IMR-90 (cell line): Measurements from ENCODE around the gene IFIT1B. TPM values are rescaled to one million over a fixed set of nuclear protein-coding genes. Genes with fewer than 3 reads are reported as not detected.

Experiments
- ATAC-seq: fragments of 200-7000 bp; cut with Tn5 transposase; 2 replicates; pipeline ENCODE4 v1.9.1; 2020; ENCODE audit warnings: low read depth, mild to moderate bottlenecking, moderate library complexity
- BruUV-seq: library from RNA; stranded (reverse); fragments of 400-500 nt; replicated peaks from 2 replicates; lab custom pipeline; 2021; lab: Mats Ljungman, UMichigan
- CTCF ChIA-PET: fragments of 300-600 bp; formaldehyde crosslinking; extraction: SDS; loops from one replicate; lab custom pipeline; 2021; ENCODE audit warnings: antibody characterized with exemption; lab: Yijun Ruan, JAX
- POLR2A ChIA-PET: fragments of 300-600 bp; sonication (Branson Sonifier 250); formaldehyde crosslinking; loops from one replicate; lab custom pipeline; 2022; ENCODE audit warnings: antibody characterized with exemption; ENCODE audit not compliant: unreplicated experiment; lab: Charles Lee
- DNase-seq: peaks from one replicate; pipeline ENCODE4 v3.0.0; 2013
- H2AFZ ChIP-seq: replicated peaks from 2 replicates; pipeline ENCODE3; 2013; ENCODE audit warnings: low read length, mild to moderate bottlenecking; ENCODE audit not compliant: poor library complexity
- H2AK5ac ChIP-seq: 2 replicates; pipeline ENCODE4 v1.6.1; 2013; ENCODE audit warnings: low read depth, low read length, inconsistent platforms
- H2AK9ac ChIP-seq: replicated peaks from 2 replicates; pipeline ENCODE3; 2013; ENCODE audit warnings: mild to moderate bottlenecking, low read depth, low read length, moderate library complexity; ENCODE audit not compliant: poor library complexity
- H2BK120ac ChIP-seq: 2 replicates; pipeline ENCODE4 v1.6.1; 2013; ENCODE audit warnings: low read depth, low read length, inconsistent platforms
- H2BK15ac ChIP-seq: 3 replicates; pipeline ENCODE4 v1.6.1; 2013; ENCODE audit warnings: low read depth, low read length, inconsistent platforms
- H2BK20ac ChIP-seq: 2 replicates; pipeline ENCODE4 v1.6.1; 2013; ENCODE audit warnings: low read depth, mild to moderate bottlenecking, inconsistent platforms, low read length, moderate library complexity
- H2BK5ac ChIP-seq: 2 replicates; pipeline ENCODE4 v1.6.1; 2013; ENCODE audit warnings: mild to moderate bottlenecking, low read depth, low read length, inconsistent platforms; ENCODE audit not compliant: poor library complexity, severe bottlenecking
- H3K14ac ChIP-seq: replicated peaks from 2 replicates; pipeline ENCODE4 v1.6.1; 2013; ENCODE audit warnings: low read depth, low read length, inconsistent platforms
- H3K18ac ChIP-seq: 2 replicates; pipeline ENCODE4 v1.6.1; 2013; ENCODE audit warnings: low read depth, low read length, control low read depth
- H3K23ac ChIP-seq: 2 replicates; pipeline ENCODE4 v1.6.1; 2013; ENCODE audit warnings: low read depth, low read length, inconsistent platforms
- H3K27ac ChIP-seq: 2 replicates; pipeline ENCODE4 v1.5.1; 2013; ENCODE audit warnings: mild to moderate bottlenecking, control low read depth, low read length; ENCODE audit not compliant: insufficient read depth
- H3K27me3 ChIP-seq: 2 replicates; pipeline ENCODE4 v1.6.1; 2013; ENCODE audit warnings: low read length; ENCODE audit not compliant: control insufficient read depth, insufficient read depth
- H3K36me3 ChIP-seq: 2 replicates; pipeline ENCODE4 v1.6.1; 2013; ENCODE audit warnings: low read length, mixed read lengths; ENCODE audit not compliant: control insufficient read depth, insufficient read depth
- H3K4ac ChIP-seq: 2 replicates; pipeline ENCODE4 v1.6.1; 2013; ENCODE audit warnings: low read depth, low read length, inconsistent platforms
- H3K4me1 ChIP-seq: 2 replicates; pipeline ENCODE4 v1.6.1; 2013; ENCODE audit warnings: low read length, mixed read lengths; ENCODE audit not compliant: control insufficient read depth, insufficient read depth
- H3K4me2 ChIP-seq: 2 replicates; pipeline ENCODE4 v1.6.1; 2013; ENCODE audit warnings: low read depth, mild to moderate bottlenecking, control low read depth, low read length, moderate library complexity
- H3K4me3 ChIP-seq: 2 replicates; pipeline ENCODE4 v1.5.1; 2013; ENCODE audit warnings: low read depth, mild to moderate bottlenecking, control low read depth, low read length, moderate library complexity; ENCODE audit not compliant: insufficient read depth
- H3K56ac ChIP-seq: 2 replicates; pipeline ENCODE4 v1.6.1; 2013; ENCODE audit warnings: low read length, inconsistent platforms; ENCODE audit not compliant: insufficient read depth; ENCODE audit errors: extremely low read depth
- H3K79me1 ChIP-seq, 2 experiments: 2 replicates each; pipeline ENCODE4 v1.6.1; 2013; ENCODE audit warnings: low read length in 2 of 2, inconsistent platforms in 1 of 2, low read depth in 1 of 2
- H3K9ac ChIP-seq: 2 replicates; pipeline ENCODE4 v1.6.1; 2013; ENCODE audit warnings: low read depth, low read length, control low read depth
- H3K9me1 ChIP-seq: 2 replicates; pipeline ENCODE4 v1.6.1; 2013; ENCODE audit warnings: low read length, inconsistent platforms; ENCODE audit not compliant: insufficient read depth
- H3K9me3 ChIP-seq: 2 replicates; pipeline ENCODE4 v1.6.1; 2013; ENCODE audit warnings: low read length; ENCODE audit not compliant: control insufficient read depth, insufficient read depth
- H4K20me1 ChIP-seq: 2 replicates; pipeline ENCODE4 v1.6.1; 2013; ENCODE audit warnings: low read length, inconsistent platforms; ENCODE audit not compliant: insufficient read depth
- H4K5ac ChIP-seq: 2 replicates; pipeline ENCODE4 v1.6.1; 2013; ENCODE audit warnings: mild to moderate bottlenecking, low read depth, low read length, control low read depth
- H4K8ac ChIP-seq, 2 experiments: 2 replicates each; pipeline ENCODE4 v1.6.1; 2013; ENCODE audit warnings: low read depth in 2 of 2, low read length in 2 of 2, control low read depth in 1 of 2, inconsistent platforms in 1 of 2
- H4K91ac ChIP-seq: 2 replicates; pipeline ENCODE4 v1.6.1; 2013; ENCODE audit warnings: low read depth, low read length, inconsistent platforms; ENCODE audit not compliant: insufficient read depth
- MAZ ChIP-seq: IDR thresholded peaks from 2 replicates; pipeline ENCODE4 v1.6.1; 2012; ENCODE audit warnings: low read depth, mild to moderate bottlenecking, low read length, improper control_type of control experiment, moderate library complexity, borderline replicate concordance
- RAD21 ChIP-seq: IDR thresholded peaks from 2 replicates; pipeline ENCODE4 v1.6.1; 2012; ENCODE audit warnings: low read length, improper control_type of control experiment
- SMC3 ChIP-seq: fragments of 150-350 bp; IDR thresholded peaks from 2 replicates; pipeline ENCODE4 v1.6.1; 2016; ENCODE audit warnings: low read depth, mild to moderate bottlenecking, antibody characterized with exemption, low read length, moderate library complexity
- WGBS, 2 experiments: methylation state at CpG; one replicate each; pipeline versions ENCODE4 v1.1.5 to v1.1.7; 2013; ENCODE audit warnings: missing lambda C conversion rate in 2 of 2; ENCODE audit not compliant: insufficient read length in 1 of 2; ENCODE audit errors: extremely low coverage in 2 of 2; 5-methylcytosine and 5-hydroxymethylcytosine counted together
- dilution Hi-C: fragments of 300-500 bp; cut with HindIII; formaldehyde crosslinking; loops from one replicate; pipeline ENCODE4 v1.14.3; 2018; ENCODE audit warnings: low sequenced_read_pairs; ENCODE audit not compliant: unreplicated experiment
- in situ Hi-C: fragments of 300-500 bp; cut with MboI; formaldehyde crosslinking; loops from 3 replicates; pipeline ENCODE4 v1.14.3; 2019; ENCODE audit warnings: low sequenced_read_pairs, inconsistent platforms, mixed read lengths
- intact Hi-C: fragments of 100-400 bp; cut with micrococcal nuclease; formaldehyde crosslinking; loops from 2 replicates; pipeline ENCODE4 v1.10.0; 2022
- polyA plus RNA-seq, 3 experiments: library from polyadenylated mRNA; depleted of rRNA; stranded (reverse); fragments of >200 nt; gene quantifications; 2 replicates each; pipeline ENCODE4 v1.2.3, GENCODE V29; 2012; ENCODE audit warnings: low replicate concordance in 1 of 3
- total RNA-seq: library from RNA; depleted of rRNA; stranded (reverse); fragments of >200 nt; gene quantifications from 2 replicates; pipeline ENCODE4 v1.2.3, GENCODE V29; 2012
- TF ChIP-seq, protein P1 (sequence below): fragments of 150-350 bp; IDR thresholded peaks from 2 replicates; pipeline ENCODE4 v1.6.1; 2017; ENCODE audit warnings: mild to moderate bottlenecking, antibody characterized with exemption, low read length, low read depth
- TF ChIP-seq, protein P2 (sequence below): conservative IDR thresholded peaks from 2 replicates; pipeline ENCODE4 v1.5.1; 2012; ENCODE audit warnings: mild to moderate bottlenecking, low read depth, low read length, improper control_type of control experiment

IFIT1B gene
- total and polyA plus RNA-seq, 2 of the 4 experiments (the other 2 are of a cell fraction): not detected

DNA sequence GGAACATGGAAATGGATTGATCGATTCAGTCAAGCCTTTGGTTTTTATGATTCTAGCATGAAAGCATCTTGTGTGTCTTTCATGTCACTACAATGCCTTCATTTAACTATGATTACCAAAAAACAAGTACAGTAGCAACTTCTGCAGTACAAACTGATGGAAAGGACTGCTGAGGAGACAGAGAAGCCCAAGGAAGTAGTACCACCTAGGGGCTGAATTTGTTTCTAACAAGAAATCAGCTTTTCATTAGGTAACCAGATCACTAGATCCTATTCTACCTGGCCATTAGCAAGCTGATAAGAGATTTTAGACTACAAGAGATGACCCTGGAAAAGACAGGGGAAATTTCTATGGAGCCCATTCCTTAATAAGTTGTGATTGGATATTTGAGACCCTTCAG, 11.4 kb downstream of the IFIT1B start:
- Histone ChIP-seq H2AK9ac (no peak overlapping the region), H2BK15ac (no peak overlapping the region), H3K4me2 (no peak overlapping the region), H3K36me3 (no peaks in the 10 kb centered on the region), H4K20me1 (peaks cover 3% of the 10 kb centered on the region; the same call in 1 of the 2 replicates), H2AK5ac (no peak overlapping the region), H4K5ac (no peak overlapping the region), H3K4ac (no peak overlapping the region), H3K14ac (no peak overlapping the region), H3K4me1 (no peaks in the 10 kb centered on the region; the same call in 1 of the 2 replicates), H3K9ac (no peak overlapping the region), H3K79me1 (peaks cover 0 to 3% of the 10 kb centered on the region in 2 experiments; a peak in 1 of 4 replicates), H3K9me1 (no peaks in the 10 kb centered on the region), H3K9me3 (no peaks in the 10 kb centered on the region), H3K27me3 (no peaks in the 10 kb centered on the region; the same call in 1 of the 2 replicates), H3K18ac (no peak overlapping the region), H4K8ac (no peak overlapping the region), H3K56ac (no peak overlapping the region), H3K27ac (no peak overlapping the region), H2BK120ac (no peak overlapping the region), H2AFZ (no peak overlapping the region), H4K91ac (no peak overlapping the region), H3K23ac (no peak overlapping the region), H2BK20ac (no peak overlapping the region), H2BK5ac (no peak overlapping the region), H3K4me3 (no peak overlapping the region)
- in situ Hi-C loops: loop anchor here (10.0 kb wide), 1 partner anchor 364 kb away; no protein-coding TSS in a partner anchor
- ATAC-seq (no peak), DNase-seq (peak; percentile 48)
- TF ChIP-seq SMC3: 0 out of 2 replicates have a peak, but pooled peaks have one; percentile 15
- TF ChIP-seq MAZ: no peak
- TF ChIP-seq RAD21: peak; percentile 65
- TF ChIP-seq, protein P1, sequence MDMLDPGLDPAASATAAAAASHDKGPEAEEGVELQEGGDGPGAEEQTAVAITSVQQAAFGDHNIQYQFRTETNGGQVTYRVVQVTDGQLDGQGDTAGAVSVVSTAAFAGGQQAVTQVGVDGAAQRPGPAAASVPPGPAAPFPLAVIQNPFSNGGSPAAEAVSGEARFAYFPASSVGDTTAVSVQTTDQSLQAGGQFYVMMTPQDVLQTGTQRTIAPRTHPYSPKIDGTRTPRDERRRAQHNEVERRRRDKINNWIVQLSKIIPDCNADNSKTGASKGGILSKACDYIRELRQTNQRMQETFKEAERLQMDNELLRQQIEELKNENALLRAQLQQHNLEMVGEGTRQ: no peak
- TF ChIP-seq, protein P2, sequence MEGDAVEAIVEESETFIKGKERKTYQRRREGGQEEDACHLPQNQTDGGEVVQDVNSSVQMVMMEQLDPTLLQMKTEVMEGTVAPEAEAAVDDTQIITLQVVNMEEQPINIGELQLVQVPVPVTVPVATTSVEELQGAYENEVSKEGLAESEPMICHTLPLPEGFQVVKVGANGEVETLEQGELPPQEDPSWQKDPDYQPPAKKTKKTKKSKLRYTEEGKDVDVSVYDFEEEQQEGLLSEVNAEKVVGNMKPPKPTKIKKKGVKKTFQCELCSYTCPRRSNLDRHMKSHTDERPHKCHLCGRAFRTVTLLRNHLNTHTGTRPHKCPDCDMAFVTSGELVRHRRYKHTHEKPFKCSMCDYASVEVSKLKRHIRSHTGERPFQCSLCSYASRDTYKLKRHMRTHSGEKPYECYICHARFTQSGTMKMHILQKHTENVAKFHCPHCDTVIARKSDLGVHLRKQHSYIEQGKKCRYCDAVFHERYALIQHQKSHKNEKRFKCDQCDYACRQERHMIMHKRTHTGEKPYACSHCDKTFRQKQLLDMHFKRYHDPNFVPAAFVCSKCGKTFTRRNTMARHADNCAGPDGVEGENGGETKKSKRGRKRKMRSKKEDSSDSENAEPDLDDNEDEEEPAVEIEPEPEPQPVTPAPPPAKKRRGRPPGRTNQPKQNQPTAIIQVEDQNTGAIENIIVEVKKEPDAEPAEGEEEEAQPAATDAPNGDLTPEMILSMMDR: peak; percentile 39
- dilution Hi-C loops: no loop called here
- POLR2A ChIA-PET: no interaction called here
- no TSS peak for BruUV-seq
- no CpG with 5 or more reads among the region's 1 CpG for WGBS, 2 experiments
- CTCF ChIA-PET: interaction anchor here (0.6 kb wide), 2 partner anchors 25 to 1799 kb away, joined by 3 read pairs; partner anchors contain the start of gene IFIT5
- intact Hi-C loops: loop anchor here (2.0 kb wide), 1 partner anchor 172 kb away; no protein-coding TSS in a partner anchor
